Adrenal gland (tissue), 12 donors: ENCODE measurements around the gene RBM47. TPM values are rescaled to one million over a fixed set of nuclear protein-coding genes. Genes with fewer than 3 reads are reported as not detected.
A peak's percentile ranks its signal among the peaks of the same experiment; 100 is the strongest.
"Not testable (repeated sequence)": the region's sequence is repeated elsewhere in the genome, so short reads cannot be mapped to it uniquely, and the experiment has no call there.

Source experiments
- DNase-seq, 7 donors: peaks; one replicate each; pipeline ENCODE4 v3.0.0-alpha.2; 2019 to 2020
- H3K27ac ChIP-seq, 5 donors: fragments of 200-600 bp; sonication (generic) in 4 of 5; 1 replicate in 3 of 5; 2 replicates in 2 of 5; pipeline versions ENCODE4 v1.5.1 to v1.8.0; 2016 to 2020; ENCODE audit warnings: mild to moderate bottlenecking in 1 of 5
- H3K27me3 ChIP-seq: fragments of 200-600 bp; 2 replicates; pipeline ENCODE4 v1.8.0; 2021
- H3K36me3 ChIP-seq, 2 donors: fragments of 200-600 bp; replicated peaks in 1 of 2; 1 replicate in 1 of 2; 2 replicates in 1 of 2; pipeline versions ENCODE4 v1.5.1 to v1.8.0; 2018 to 2022
- H3K4me1 ChIP-seq, 2 donors: fragments of 200-600 bp; replicated peaks in 1 of 2; 1 replicate in 1 of 2; 2 replicates in 1 of 2; pipeline versions ENCODE4 v1.5.1 to v1.8.0; 2018 to 2021
- H3K4me3 ChIP-seq, 4 donors: fragments of 200-600 bp; sonication (generic) in 3 of 4; one replicate each; pipeline ENCODE4 v1.5.1; 2016 to 2018
- H3K9me3 ChIP-seq, 3 donors: fragments of 200-600 bp; sonication (generic) in 1 of 3; replicated peaks in 1 of 3; 1 replicate in 2 of 3; 2 replicates in 1 of 3; pipeline versions ENCODE4 v1.5.1 to v1.8.0; 2016 to 2021
- POLR2A ChIP-seq, 2 donors: fragments of 450-650 bp; IDR thresholded peaks; one replicate each; pipeline ENCODE4 v1.6.1; 2017; ENCODE audit warnings: antibody characterized with exemption in 2 of 2, mild to moderate bottlenecking in 2 of 2, moderate library complexity in 1 of 2
- WGBS, 4 donors: extraction: QIAGEN DNeasy Blood & Tissue Kit in 2 of 4; methylation state at CpG; one replicate each; pipeline versions ENCODE4 v1.1.5 to v1.1.7; 2013 to 2017; 5-methylcytosine and 5-hydroxymethylcytosine counted together
- intact Hi-C, 2 donors: fragments of 100-400 bp; cut with DNase I; formaldehyde crosslinking; loops; one replicate each; pipeline versions ENCODE4 v1.14.1 to v1.15.0; 2022 to 2023
- polyA plus RNA-seq, 3 donors: library from polyadenylated mRNA; stranded (reverse); fragments of 200-250 nt in 2 of 3; fragments of 350-450 nt in 1 of 3; fragmentation: Illumina TruSeq in 1 of 3; extraction: RNeasy Lipid Tissue Mini Kit (QIAGEN cat#74804) in 1 of 3; gene quantifications; one replicate each; pipeline ENCODE4 v1.2.3, GENCODE V29; 2013 to 2014
- total RNA-seq, 9 donors: library from RNA; depleted of rRNA in 4 of 9; stranded (reverse); fragments of >200 nt in 4 of 9; fragments of 120-200 nt in 1 of 9; fragmentation: NEBNext Ultra II Directional in 1 of 9; extraction: Animal tissue kit (Norgen Biotek cat#: 25700) in 1 of 9; gene quantifications; one replicate each; pipeline versions ENCODE4 v1.1.0 to v1.2.4, GENCODE V29; 2013 to 2023
- TF ChIP-seq, protein P1 (sequence below), 6 experiments: fragments of 450-650 bp in 4 of 6; fragments of 200-600 bp in 2 of 6; sonication (generic) in 1 of 6; IDR thresholded peaks; 1 replicate in 5 of 6; 2 replicates in 1 of 6; pipeline versions ENCODE4 v1.5.1 to v1.8.0; 2016 to 2021; ENCODE audit warnings: antibody characterized with exemption in 6 of 6, mild to moderate bottlenecking in 2 of 6, moderate library complexity in 1 of 6
- donor health status: healthy with polysubstance abuse.
- donor health status: Bipolar disorder and iron deficiency.
- donor health status: DM: yes; HTN: yes; CAD: no.
- donor health status: DM: no; HTN: no; CAD: no.
- donor health status: DM: no; HTN: no; CAD: no.
- donor health status: DM: yes; HTN: yes; CAD: no.

Gene RBM47
- total and polyA plus RNA-seq, 12 donors, result 25.7 to 370 (median 155) TPM

DNA sequence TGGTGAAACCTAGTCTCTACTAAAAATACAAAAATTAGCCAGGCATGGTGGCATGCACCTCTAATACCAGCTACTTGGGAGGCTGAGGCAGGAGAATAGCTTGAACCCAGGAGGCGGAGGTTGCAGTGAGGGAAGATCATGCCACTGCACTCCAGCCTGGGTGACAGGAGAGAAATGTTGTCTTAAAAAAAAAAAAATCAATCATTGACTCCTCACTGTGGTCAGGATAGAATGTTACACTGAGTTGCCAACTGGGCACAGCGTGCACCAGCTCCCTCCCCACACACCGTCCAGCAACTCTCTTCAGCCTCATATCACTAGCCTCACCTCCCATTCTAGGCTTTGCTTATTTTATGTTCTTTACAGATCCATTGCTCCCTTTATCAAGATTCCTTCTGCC, 215.0 kb downstream of the RBM47 start:
- no peak for TF ChIP-seq POLR2A (IDR thresholded peaks at IDR 0.05)
- TF ChIP-seq, protein P1, sequence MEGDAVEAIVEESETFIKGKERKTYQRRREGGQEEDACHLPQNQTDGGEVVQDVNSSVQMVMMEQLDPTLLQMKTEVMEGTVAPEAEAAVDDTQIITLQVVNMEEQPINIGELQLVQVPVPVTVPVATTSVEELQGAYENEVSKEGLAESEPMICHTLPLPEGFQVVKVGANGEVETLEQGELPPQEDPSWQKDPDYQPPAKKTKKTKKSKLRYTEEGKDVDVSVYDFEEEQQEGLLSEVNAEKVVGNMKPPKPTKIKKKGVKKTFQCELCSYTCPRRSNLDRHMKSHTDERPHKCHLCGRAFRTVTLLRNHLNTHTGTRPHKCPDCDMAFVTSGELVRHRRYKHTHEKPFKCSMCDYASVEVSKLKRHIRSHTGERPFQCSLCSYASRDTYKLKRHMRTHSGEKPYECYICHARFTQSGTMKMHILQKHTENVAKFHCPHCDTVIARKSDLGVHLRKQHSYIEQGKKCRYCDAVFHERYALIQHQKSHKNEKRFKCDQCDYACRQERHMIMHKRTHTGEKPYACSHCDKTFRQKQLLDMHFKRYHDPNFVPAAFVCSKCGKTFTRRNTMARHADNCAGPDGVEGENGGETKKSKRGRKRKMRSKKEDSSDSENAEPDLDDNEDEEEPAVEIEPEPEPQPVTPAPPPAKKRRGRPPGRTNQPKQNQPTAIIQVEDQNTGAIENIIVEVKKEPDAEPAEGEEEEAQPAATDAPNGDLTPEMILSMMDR (IDR thresholded peaks at IDR 0.05), result no peak
- Histone ChIP-seq H3K27ac (no peak overlapping the region), H3K4me3 (no peak overlapping the region), H3K4me1 (no peaks in the 10 kb centered on the region), H3K27me3 (no peaks in the 10 kb centered on the region), H3K9me3 (no peaks in the 10 kb centered on the region), H3K36me3 (no peaks in the 10 kb centered on the region)
- no peak for DNase-seq
- intact Hi-C loops, result no loop called here
- WGBS, 4 donors, result 45 to 74% (median 54%) methylated on average over 3 of the region's 3 CpGs

DNA sequence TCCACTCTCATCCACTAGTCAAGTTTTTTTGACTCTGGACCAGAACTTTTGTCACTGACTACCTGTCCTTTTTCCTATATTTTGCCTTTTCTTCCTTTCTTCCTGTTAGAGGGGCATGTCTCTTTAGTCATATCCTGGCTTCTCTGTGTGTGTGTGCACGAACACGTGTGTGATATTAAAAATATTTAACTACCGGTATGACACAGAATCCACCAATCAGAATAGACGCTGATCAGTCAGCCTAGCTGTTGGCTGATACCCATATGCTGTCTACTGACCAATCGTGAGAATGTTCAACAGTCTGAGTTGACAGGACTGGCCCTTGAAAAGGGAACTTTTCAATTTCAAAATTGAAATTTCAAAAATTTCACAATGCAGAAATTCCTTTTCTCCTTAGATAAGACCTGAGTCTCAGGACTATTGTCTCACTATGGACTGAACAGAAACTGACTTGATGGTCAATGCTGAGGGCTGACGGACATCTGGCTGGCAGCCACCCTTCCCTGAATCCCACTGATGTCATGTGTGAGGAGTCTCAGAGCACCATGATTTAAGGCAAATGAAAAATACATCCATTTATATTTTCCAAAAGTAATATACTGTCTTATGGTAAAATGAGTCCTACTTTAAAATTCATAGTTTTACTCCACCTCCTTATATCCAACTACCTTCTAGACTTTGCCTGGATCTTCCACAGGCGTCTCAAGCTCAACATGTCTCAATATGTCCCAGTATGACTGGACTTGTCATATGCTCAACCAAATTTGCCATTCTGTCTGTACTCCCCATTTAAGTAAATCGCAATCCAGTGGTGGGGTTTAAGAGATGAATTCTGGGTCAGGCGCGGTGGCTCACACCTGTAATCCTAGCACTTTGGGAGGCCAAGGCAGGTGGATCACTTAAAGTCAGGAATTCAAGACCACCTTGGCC, 216.5 kb downstream of the RBM47 start:
- WGBS, 4 donors, result 68 to 72% (median 70%) methylated on average over 10 of the region's 10 CpGs

DNA sequence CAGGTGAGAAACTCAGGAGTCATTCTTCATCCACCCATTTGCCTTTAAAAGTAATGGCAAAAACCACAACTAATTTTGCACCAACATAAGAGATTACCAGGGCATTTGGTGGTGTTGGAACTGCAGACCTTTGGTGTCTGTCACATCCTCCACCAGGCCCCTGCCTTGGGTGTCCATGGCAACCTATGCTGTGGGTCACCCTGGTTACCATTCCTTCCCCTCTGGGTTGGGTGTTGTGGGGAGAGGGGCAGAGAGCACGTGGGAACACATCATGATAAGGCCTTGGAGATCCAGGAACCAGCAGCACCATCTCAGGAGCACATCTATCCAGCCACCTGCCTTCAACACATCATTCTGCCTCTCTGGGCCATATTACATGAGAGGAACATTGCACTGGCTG, 217.3 kb downstream of the RBM47 start:
- 54 to 83% (median 70%) methylated on average over 1 of the region's 1 CpG for WGBS, 4 donors
- Histone ChIP-seq H3K4me1 (no peaks in the 10 kb centered on the region), H3K9me3 (no peaks in the 10 kb centered on the region), H3K27ac (no peak overlapping the region), H3K36me3 (no peaks in the 10 kb centered on the region), H3K4me3 (no peak overlapping the region), H3K27me3 (no peaks in the 10 kb centered on the region)
- no peak for TF ChIP-seq POLR2A (IDR thresholded peaks at IDR 0.05)
- TF ChIP-seq, protein P1 (IDR thresholded peaks at IDR 0.05), result no peak
- peak in 1 of 7 donors; percentile 5 for DNase-seq
- intact Hi-C loops, result no loop called here

More for the DNA sequence above, 216.5 kb downstream of the RBM47 start:
- no peak for TF ChIP-seq POLR2A (IDR thresholded peaks at IDR 0.05)
- TF ChIP-seq, protein P1 (IDR thresholded peaks at IDR 0.05), result no peak
- H3K27me3 ChIP-seq, result no peaks in the 10 kb centered on the region
- intact Hi-C loops, result no loop called here
- no peak overlapping the region for H3K4me3 ChIP-seq
- DNase-seq, result peak in 1 of 7 donors; percentile 4
- H3K36me3 ChIP-seq, result no peaks in the 10 kb centered on the region
- H3K9me3 ChIP-seq, result no peaks in the 10 kb centered on the region
- H3K4me1 ChIP-seq, result no peaks in the 10 kb centered on the region
- H3K27ac ChIP-seq, result no peak overlapping the region

DNA sequence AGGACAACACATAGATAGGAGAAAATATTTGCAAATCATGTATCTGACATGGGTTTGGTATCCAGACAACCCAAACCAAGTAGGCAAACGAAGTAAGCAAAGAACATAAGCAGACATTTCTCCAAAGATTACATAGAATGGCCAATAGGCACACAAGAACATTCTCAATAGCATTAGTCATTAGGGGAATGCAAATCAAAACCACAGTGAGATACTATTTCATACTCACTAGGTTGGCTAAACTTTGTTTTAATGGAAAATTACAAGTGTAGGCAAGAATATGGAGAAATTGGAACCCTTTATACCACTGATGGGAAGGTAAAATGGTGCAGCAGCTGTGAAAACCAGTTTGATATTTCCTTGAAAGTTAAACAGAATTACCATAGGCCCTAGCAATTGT, 219.8 kb downstream of the RBM47 start:
- no peak for DNase-seq
- H3K27me3 ChIP-seq, result no peaks in the 10 kb centered on the region
- no peak overlapping the region for H3K4me3 ChIP-seq
- no peak overlapping the region for H3K27ac ChIP-seq
- WGBS, 4 donors, result 70 to 93% (median 79%) methylated on average over 1 of the region's 1 CpG
- peaks cover 4 to 5% of the 10 kb centered on the region in 2 donors for H3K4me1 ChIP-seq
- no peaks in the 10 kb centered on the region for H3K36me3 ChIP-seq
- no peaks in the 10 kb centered on the region for H3K9me3 ChIP-seq
- intact Hi-C loops, result no loop called here
- TF ChIP-seq, protein P1 (IDR thresholded peaks at IDR 0.05), result no peak
- no peak for TF ChIP-seq POLR2A (IDR thresholded peaks at IDR 0.05)

DNA sequence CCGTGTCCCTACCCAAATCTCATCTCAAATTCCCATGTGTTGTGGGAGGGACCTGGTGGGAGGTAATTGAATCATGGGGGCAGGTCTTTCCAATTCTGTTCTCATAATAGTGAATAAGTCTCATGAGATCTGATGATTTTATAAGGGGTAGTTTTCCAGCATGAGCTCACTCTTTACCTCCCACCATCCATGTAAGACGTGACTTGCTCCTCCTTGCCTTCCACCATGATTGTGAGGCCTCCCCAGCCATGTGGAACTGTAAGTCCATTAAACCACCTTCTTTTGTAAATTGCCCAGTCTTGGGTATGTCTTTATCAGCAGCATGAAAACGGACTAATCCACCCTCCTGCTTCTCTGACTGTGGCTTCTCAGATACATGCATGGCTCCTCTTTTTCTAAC, 222.2 kb downstream of the RBM47 start:
- DNase-seq, H3K4me3 ChIP-seq, H3K27ac ChIP-seq, intact Hi-C loops, H3K9me3 ChIP-seq, H3K4me1 ChIP-seq, H3K36me3 ChIP-seq, H3K27me3 ChIP-seq: not testable (repeated sequence)
- WGBS, 4 donors, result 83 to 94% (median 89%) methylated on average over 3 of the region's 3 CpGs
